Activated T-cell treated with anti-CD3 and anti-CD28 coated beads, Interleukin-2, amount 50 U/mL, for 24 hours (primary cell): ENCODE results near the gene CDHR2.
A peak's percentile ranks its signal among the peaks of the same experiment; 100 is the strongest.

ENCODE experiments used
- DNase-seq: peaks from one replicate; pipeline ENCODE4 v3.0.0-alpha.2; 2020
- H3K27ac Mint-ChIP-seq: 2 replicates; pipeline ENCODE4 v1.8.0; 2020; ENCODE audit warnings: mild to moderate bottlenecking, mixed read lengths
- H3K27me3 Mint-ChIP-seq: 2 replicates; pipeline ENCODE4 v1.8.0; 2020; ENCODE audit warnings: mixed read lengths
- H3K36me3 Mint-ChIP-seq: 2 replicates; pipeline ENCODE4 v1.8.0; 2020; ENCODE audit warnings: low read depth, mixed read lengths
- H3K4me1 Mint-ChIP-seq: 2 replicates; pipeline ENCODE4 v1.8.0; 2020; ENCODE audit warnings: low read depth, mixed read lengths
- H3K4me3 Mint-ChIP-seq: 2 replicates; pipeline ENCODE4 v1.8.0; 2020; ENCODE audit warnings: mild to moderate bottlenecking, moderate library complexity, mixed read lengths
- H3K9me3 Mint-ChIP-seq: 2 replicates; pipeline ENCODE4 v1.8.0; 2020; ENCODE audit warnings: mixed read lengths

Gene CDHR2

GRCh38 chr5:176524987-176525386 lies 24.2 kb upstream of the CDHR2 start:
- Mint-ChIP-seq H3K36me3 (peaks cover 36% of the 10 kb centered on the region), H3K4me3 (no peak overlapping the region), H3K27ac (no peak overlapping the region), H3K27me3 (no peaks in the 10 kb centered on the region), H3K9me3 (no peaks in the 10 kb centered on the region), H3K4me1 (peaks cover 25% of the 10 kb centered on the region)
- DNase-seq = no peak

DNA sequence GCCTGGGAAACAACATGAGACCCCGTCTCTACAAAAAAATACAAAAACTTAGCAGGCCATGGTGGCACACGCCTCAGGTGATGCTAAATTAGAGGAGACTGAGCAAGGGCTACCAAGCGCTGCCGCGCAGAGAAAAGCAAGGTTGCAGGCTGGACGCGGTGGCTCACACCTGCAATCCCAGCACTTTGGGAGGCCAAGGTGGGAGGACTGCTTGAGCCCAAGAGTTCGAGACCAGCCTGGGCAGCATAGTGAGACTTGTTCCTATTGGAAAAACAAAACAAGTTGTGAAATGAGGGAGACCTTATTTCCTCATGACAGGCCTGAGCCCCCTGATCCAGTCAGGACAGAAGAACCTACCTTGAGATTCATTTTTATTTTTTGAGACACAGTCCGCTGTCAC lies 23.5 kb upstream of the CDHR2 start:
- no peak overlapping the region for H3K27ac Mint-ChIP-seq
- H3K4me1 Mint-ChIP-seq = peaks cover 27% of the 10 kb centered on the region
- H3K4me3 Mint-ChIP-seq = no peak overlapping the region
- no peak for DNase-seq
- H3K27me3 Mint-ChIP-seq = no peaks in the 10 kb centered on the region
- H3K36me3 Mint-ChIP-seq = peaks cover 36% of the 10 kb centered on the region
- no peaks in the 10 kb centered on the region for H3K9me3 Mint-ChIP-seq

DNA sequence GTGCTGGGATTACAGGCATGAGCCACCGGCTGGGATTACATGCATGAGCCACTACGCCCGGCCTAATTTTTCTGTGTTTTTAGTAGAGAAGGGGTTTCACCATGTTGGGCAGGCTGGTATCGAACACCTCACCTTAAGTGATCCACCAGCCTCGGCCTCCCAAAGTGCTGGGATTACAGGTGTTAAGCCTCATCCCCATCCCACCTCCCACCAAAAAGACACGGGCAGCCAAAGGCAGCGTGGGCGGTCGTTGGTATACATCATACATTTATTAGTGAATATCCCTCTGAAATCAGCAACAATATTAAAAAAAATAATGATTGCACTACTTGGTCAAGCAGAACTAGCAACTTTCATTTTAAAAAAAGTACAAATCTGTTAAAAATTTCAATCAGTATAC lies 22.7 kb upstream of the CDHR2 start:
- no peaks in the 10 kb centered on the region for H3K27me3 Mint-ChIP-seq
- no peak overlapping the region for H3K4me3 Mint-ChIP-seq
- no peak for DNase-seq
- peaks cover 34% of the 10 kb centered on the region for H3K4me1 Mint-ChIP-seq
- no peak overlapping the region for H3K27ac Mint-ChIP-seq
- no peaks in the 10 kb centered on the region for H3K9me3 Mint-ChIP-seq
- H3K36me3 Mint-ChIP-seq = peaks cover 43% of the 10 kb centered on the region

DNA sequence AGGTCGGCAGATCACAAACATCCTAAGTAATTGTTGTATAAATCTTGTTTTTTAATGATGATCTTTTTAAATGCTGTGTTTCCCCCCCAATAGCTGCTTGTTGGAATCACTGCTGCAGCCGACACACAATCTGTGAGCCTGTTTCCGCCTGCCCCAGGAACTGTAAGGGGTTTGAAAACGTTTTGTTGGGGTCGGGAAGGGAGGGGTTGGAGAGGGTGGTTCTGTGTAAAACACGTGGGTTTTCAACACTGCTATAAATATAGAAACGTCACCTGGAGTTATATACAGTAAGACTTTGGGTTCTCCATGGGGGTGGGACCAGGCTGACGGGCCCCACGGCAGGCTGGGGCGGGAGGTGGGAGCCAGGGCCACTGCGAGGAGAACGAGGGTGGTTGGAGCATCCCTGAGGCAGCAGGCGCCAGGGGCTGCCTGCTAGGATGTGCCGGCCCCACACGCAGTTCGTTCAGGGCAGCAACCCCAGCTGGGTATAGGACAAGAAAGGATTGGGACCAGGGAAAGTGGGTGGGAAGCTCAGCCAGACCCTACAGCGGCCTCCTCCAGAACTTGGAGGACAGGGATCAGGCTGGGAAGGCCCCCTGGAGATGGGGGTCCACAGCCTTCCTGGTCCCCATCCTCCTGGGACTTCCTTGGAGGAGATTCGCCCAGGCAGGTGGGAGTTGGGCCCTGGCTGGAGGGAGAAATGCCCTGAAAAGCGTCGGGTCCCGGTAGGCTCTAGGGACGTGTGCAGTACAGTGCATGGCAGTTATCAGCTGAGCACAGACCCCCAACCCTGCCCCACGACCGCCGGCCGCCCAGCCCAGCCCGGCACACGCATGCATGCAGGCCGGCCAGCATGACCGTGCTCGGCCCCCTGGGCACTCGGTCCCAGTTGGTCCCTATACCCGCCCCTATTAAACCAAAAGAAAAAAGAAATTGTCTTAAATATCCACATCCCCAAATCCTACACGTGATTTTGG lies 21.6 kb upstream of the CDHR2 start:
- DNase-seq = no peak
- H3K36me3 Mint-ChIP-seq = peaks cover 48% of the 10 kb centered on the region
- peak overlapping the region; percentile 69 for H3K27ac Mint-ChIP-seq
- H3K9me3 Mint-ChIP-seq = no peaks in the 10 kb centered on the region
- no peak overlapping the region for H3K4me3 Mint-ChIP-seq
- peaks cover 39% of the 10 kb centered on the region for H3K4me1 Mint-ChIP-seq
- H3K27me3 Mint-ChIP-seq = no peaks in the 10 kb centered on the region

- no peaks in the 10 kb centered on the region for H3K27me3 Mint-ChIP-seq
- no peak overlapping the region for H3K4me3 Mint-ChIP-seq
- H3K9me3 Mint-ChIP-seq = no peaks in the 10 kb centered on the region
- peaks cover 53% of the 10 kb centered on the region for H3K36me3 Mint-ChIP-seq
- H3K27ac Mint-ChIP-seq = peak overlapping the region; percentile 47
- DNase-seq = no peak
- H3K4me1 Mint-ChIP-seq = peaks cover 40% of the 10 kb centered on the region
Observed at GRCh38 chr5:176528301-176528700, 20.8 kb upstream of the CDHR2 start.

GRCh38 chr5:176528761-176529115 lies 20.4 kb upstream of the CDHR2 start:
- DNase-seq = no peak
- H3K27ac Mint-ChIP-seq = peak overlapping the region; percentile 47
- peaks cover 44% of the 10 kb centered on the region for H3K4me1 Mint-ChIP-seq
- H3K36me3 Mint-ChIP-seq = peaks cover 56% of the 10 kb centered on the region
- no peaks in the 10 kb centered on the region for H3K27me3 Mint-ChIP-seq
- no peak overlapping the region for H3K4me3 Mint-ChIP-seq
- no peaks in the 10 kb centered on the region for H3K9me3 Mint-ChIP-seq

GRCh38 chr5:176529116-176529740 lies 19.9 kb upstream of the CDHR2 start:
- Mint-ChIP-seq H3K9me3 (no peaks in the 10 kb centered on the region), H3K27ac (peak overlapping the region; percentile 87), H3K4me3 (peak overlapping the region; percentile 62), H3K4me1 (peaks cover 49% of the 10 kb centered on the region), H3K36me3 (peaks cover 57% of the 10 kb centered on the region), H3K27me3 (no peaks in the 10 kb centered on the region)
- DNase-seq = no peak

GRCh38 chr5:176529741-176530141 lies 19.4 kb upstream of the CDHR2 start:
- Mint-ChIP-seq H3K9me3 (no peaks in the 10 kb centered on the region), H3K4me1 (peaks cover 55% of the 10 kb centered on the region), H3K27me3 (no peaks in the 10 kb centered on the region), H3K4me3 (peak overlapping the region; percentile 62), H3K36me3 (peaks cover 62% of the 10 kb centered on the region), H3K27ac (peak overlapping the region; percentile 87)
- peak; percentile 59 for DNase-seq

- Mint-ChIP-seq H3K27me3 (no peaks in the 10 kb centered on the region), H3K36me3 (peaks cover 67% of the 10 kb centered on the region), H3K4me3 (peak overlapping the region; percentile 71), H3K9me3 (no peaks in the 10 kb centered on the region), H3K4me1 (peaks cover 61% of the 10 kb centered on the region), H3K27ac (peak overlapping the region; percentile 91)
- DNase-seq = no peak
Observed at GRCh38 chr5:176530393-176530982, 18.7 kb upstream of the CDHR2 start.

DNA sequence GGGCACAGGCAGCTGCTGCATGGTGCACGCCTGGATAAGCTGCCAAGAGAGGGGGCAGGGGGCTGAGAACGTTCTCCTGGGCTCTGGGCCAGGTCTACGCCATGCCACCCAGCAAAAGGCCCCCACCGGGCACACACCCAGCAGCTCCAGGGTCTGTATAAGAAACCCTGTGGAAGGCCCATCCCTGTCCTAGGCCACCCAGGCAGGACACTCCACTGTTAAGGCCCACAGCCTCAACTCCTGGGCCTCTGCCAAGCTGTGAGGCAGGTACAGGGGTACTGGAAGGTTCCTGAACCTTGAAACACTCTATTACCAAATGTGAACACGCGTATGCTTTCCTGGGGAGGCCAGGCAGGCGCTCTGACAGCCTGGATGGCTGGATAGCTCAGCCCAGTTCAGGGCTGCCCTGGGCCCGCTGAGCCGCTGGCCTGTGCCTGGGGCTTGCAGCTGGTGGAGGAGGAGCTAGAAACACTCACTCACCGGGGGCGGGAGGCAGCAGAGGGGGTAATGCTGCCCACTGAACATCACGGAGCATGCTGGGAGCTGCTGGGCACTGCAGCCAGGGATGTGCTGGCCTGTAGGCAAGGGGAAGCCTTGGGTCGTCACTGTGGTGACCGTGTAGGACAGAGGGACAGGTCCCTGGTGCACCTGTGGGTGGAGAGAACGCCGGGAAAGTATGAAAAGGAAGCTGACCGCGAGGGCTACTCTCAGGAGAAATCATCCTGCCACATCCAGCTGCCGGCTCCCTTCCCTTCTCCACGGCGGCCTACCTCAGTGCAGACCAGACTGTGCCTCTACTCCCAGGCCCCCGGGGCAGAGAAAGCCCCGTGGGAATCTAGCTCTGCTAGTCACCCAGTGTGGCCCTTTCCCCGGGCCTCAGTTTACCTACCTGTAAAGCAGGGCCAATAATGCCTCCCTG lies 17.9 kb upstream of the CDHR2 start:
- Mint-ChIP-seq H3K9me3 (no peaks in the 10 kb centered on the region), H3K27ac (peak overlapping the region; percentile 91), H3K4me3 (peak overlapping the region; percentile 71), H3K4me1 (peaks cover 61% of the 10 kb centered on the region), H3K27me3 (no peaks in the 10 kb centered on the region), H3K36me3 (peaks cover 73% of the 10 kb centered on the region)
- DNase-seq = peak; percentile 66

DNA sequence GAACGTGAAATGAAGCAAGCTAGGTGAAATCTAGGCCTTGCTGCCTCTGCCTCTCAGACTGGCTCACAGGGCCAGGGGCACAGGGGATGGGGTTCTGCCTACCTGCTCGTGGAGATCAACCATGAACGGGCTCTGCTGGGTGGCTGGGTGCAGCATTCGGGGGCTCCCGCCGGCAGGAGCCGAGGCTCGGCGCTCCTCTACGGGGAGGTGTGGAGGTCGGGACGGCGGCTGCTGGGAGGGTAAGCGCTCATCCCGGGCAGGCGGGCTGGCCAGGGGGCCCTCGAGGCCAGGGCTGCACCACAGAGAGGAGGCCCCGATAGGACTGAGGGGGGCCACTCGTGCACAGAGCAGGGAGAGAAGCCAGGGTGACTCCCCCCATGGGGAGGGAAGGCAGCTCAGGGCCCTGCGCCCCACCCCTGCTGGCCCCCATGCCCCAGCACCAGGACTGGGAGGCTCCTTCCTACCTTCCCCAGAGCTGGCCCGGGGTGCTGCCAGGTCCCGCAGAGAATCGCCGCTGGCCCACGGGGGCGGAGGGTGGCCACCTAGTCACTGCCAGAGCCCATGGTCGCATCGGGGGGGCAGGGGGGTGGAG lies 17.1 kb upstream of the CDHR2 start:
- peaks cover 71% of the 10 kb centered on the region for H3K36me3 Mint-ChIP-seq
- no peaks in the 10 kb centered on the region for H3K27me3 Mint-ChIP-seq
- H3K4me1 Mint-ChIP-seq = peaks cover 61% of the 10 kb centered on the region
- peak overlapping the region; percentile 71 for H3K4me3 Mint-ChIP-seq
- DNase-seq = no peak
- peak overlapping the region; percentile 91 for H3K27ac Mint-ChIP-seq
- no peaks in the 10 kb centered on the region for H3K9me3 Mint-ChIP-seq

DNA sequence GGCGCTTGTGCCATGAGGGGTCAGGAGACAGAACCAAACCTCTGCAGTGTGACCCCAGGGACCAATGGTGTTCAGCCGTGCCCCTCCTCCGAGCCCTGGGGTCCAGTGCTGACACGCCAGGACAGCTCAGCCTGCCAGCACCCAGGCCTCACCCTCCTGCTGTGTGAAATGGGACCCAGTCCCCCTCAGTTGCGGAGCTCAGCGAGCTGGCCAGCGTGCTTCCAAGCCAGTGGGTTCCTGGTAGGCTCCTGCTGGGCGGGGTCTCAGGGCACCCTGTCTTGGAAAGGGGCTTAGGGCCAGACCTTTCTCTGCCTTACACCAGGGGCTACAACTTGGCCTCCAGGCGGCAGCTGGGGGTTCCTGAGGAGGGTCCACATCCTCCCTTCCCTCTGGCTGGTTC lies 16.3 kb upstream of the CDHR2 start:
- DNase-seq = no peak
- H3K4me1 Mint-ChIP-seq = peaks cover 58% of the 10 kb centered on the region
- H3K4me3 Mint-ChIP-seq = peak overlapping the region; percentile 87
- no peaks in the 10 kb centered on the region for H3K9me3 Mint-ChIP-seq
- H3K27me3 Mint-ChIP-seq = no peaks in the 10 kb centered on the region
- H3K36me3 Mint-ChIP-seq = peaks cover 67% of the 10 kb centered on the region
- H3K27ac Mint-ChIP-seq = peak overlapping the region; percentile 99

DNA sequence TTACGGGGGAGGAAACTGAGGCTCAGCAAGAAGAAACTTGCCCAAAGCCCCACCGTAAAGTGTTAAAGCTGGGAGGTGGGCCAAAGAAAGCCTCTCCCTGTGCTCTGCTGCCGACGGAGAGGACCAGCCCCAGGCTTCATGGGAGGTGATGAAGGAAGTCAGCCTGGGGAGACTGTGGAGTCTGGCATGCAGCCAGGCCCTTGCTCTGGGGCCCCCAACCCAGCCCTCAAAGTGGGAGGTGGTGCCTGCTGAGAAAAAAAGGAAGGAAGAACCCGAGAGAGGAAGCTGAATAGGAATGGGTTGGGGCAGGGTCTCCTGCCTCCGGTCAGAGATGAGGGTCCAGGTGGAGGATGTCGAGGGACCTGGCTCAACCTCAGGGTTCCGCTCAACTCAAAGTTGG lies 15.8 kb upstream of the CDHR2 start:
- no peaks in the 10 kb centered on the region for H3K27me3 Mint-ChIP-seq
- peak overlapping the region; percentile 87 for H3K4me3 Mint-ChIP-seq
- H3K36me3 Mint-ChIP-seq = peaks cover 61% of the 10 kb centered on the region
- H3K27ac Mint-ChIP-seq = peak overlapping the region; percentile 99
- no peaks in the 10 kb centered on the region for H3K9me3 Mint-ChIP-seq
- DNase-seq = no peak
- peaks cover 58% of the 10 kb centered on the region for H3K4me1 Mint-ChIP-seq
